H9 (cell line): ENCODE measurements around the gene ELOVL2. TPM values are rescaled to one million over a fixed set of nuclear protein-coding genes. Genes with fewer than 3 reads are reported as not detected.

ENCODE experiments used
- DNase-seq: peaks from one replicate; pipeline ENCODE4 v3.0.0-alpha.2; 2017
- H2AFZ ChIP-seq: one replicate; pipeline ENCODE4 v1.6.1; 2013; ENCODE audit warnings: mild to moderate bottlenecking, low read length, control low read depth, moderate library complexity
- H2AK5ac ChIP-seq: 2 replicates; pipeline ENCODE4 v1.6.1; 2013; ENCODE audit warnings: low read length, control low read depth, mixed read lengths; ENCODE audit not compliant: insufficient read length
- H2BK120ac ChIP-seq: one replicate; pipeline ENCODE4 v1.6.1; 2013; ENCODE audit warnings: low read depth, mild to moderate bottlenecking, low read length, control low read depth, inconsistent platforms; ENCODE audit not compliant: poor library complexity, severe bottlenecking
- H2BK12ac ChIP-seq: 2 replicates; pipeline ENCODE4 v1.6.1; 2013; ENCODE audit warnings: low read length, control low read depth, mixed read lengths, low read depth; ENCODE audit not compliant: insufficient read length
- H2BK15ac ChIP-seq: 2 replicates; pipeline ENCODE4 v1.6.1; 2013; ENCODE audit warnings: low read depth, low read length, control low read depth
- H2BK20ac ChIP-seq: one replicate; pipeline ENCODE4 v1.6.1; 2013; ENCODE audit warnings: low read depth, mild to moderate bottlenecking, low read length, control low read depth, inconsistent platforms; ENCODE audit not compliant: poor library complexity, severe bottlenecking
- H2BK5ac ChIP-seq: 2 replicates; pipeline ENCODE4 v1.6.1; 2013; ENCODE audit warnings: low read length, control low read depth, mixed read lengths; ENCODE audit not compliant: insufficient read length
- H3K14ac ChIP-seq: 2 replicates; pipeline ENCODE4 v1.6.1; 2013; ENCODE audit warnings: low read length, control low read depth; ENCODE audit not compliant: insufficient read depth
- H3K18ac ChIP-seq: 2 replicates; pipeline ENCODE4 v1.6.1; 2013; ENCODE audit warnings: low read depth, mild to moderate bottlenecking, mixed read lengths, low read length, control low read depth; ENCODE audit not compliant: insufficient read length
- H3K23ac ChIP-seq: 2 replicates; pipeline ENCODE4 v1.6.1; 2013; ENCODE audit warnings: low read length, control low read depth, mixed read lengths, low read depth; ENCODE audit not compliant: insufficient read length
- H3K23me2 ChIP-seq: 2 replicates; pipeline ENCODE4 v1.6.1; 2013; ENCODE audit warnings: low read depth, mild to moderate bottlenecking, mixed read lengths, low read length, control low read depth; ENCODE audit not compliant: insufficient read length, poor library complexity, severe bottlenecking
- H3K27ac ChIP-seq: 2 replicates; pipeline ENCODE4 v1.5.1; 2013; ENCODE audit warnings: low read length, control low read depth, mixed read lengths, low read depth; ENCODE audit not compliant: insufficient read length
- H3K27me3 ChIP-seq: 2 replicates; pipeline ENCODE4 v1.6.1; 2013; ENCODE audit warnings: low read length, control low read depth, inconsistent platforms; ENCODE audit not compliant: insufficient read depth
- H3K4ac ChIP-seq: 2 replicates; pipeline ENCODE4 v1.6.1; 2013; ENCODE audit warnings: low read depth, mild to moderate bottlenecking, control low read depth, inconsistent platforms, low read length, moderate library complexity
- H3K4me1 ChIP-seq: 2 replicates; pipeline ENCODE4 v1.6.1; 2013; ENCODE audit warnings: low read length, control low read depth, inconsistent platforms; ENCODE audit not compliant: insufficient read depth
- H3K4me2 ChIP-seq: 2 replicates; pipeline ENCODE4 v1.6.1; 2013; ENCODE audit warnings: low read length, control low read depth, mixed read lengths; ENCODE audit not compliant: insufficient read length, insufficient read depth
- H3K56ac ChIP-seq: 2 replicates; pipeline ENCODE4 v1.6.1; 2013; ENCODE audit warnings: low read depth, mild to moderate bottlenecking, mixed read lengths, low read length, control low read depth; ENCODE audit not compliant: insufficient read length
- H3K79me1 ChIP-seq: 2 replicates; pipeline ENCODE4 v1.6.1; 2013; ENCODE audit warnings: low read depth, mild to moderate bottlenecking, moderate library complexity, low read length, control low read depth, inconsistent platforms; ENCODE audit not compliant: insufficient read depth, poor library complexity, severe bottlenecking
- H3K79me2 ChIP-seq: 2 replicates; pipeline ENCODE4 v1.6.1; 2013; ENCODE audit warnings: low read length, control low read depth, inconsistent platforms; ENCODE audit not compliant: insufficient read depth
- H3K9ac ChIP-seq: 2 replicates; pipeline ENCODE4 v1.6.1; 2013; ENCODE audit warnings: low read length, control low read depth, mixed read lengths; ENCODE audit not compliant: insufficient read length; ENCODE audit errors: extremely low read depth
- H3K9me3 ChIP-seq: one replicate; pipeline ENCODE4 v1.6.1; 2013; ENCODE audit warnings: low read depth, low read length, inconsistent platforms; ENCODE audit not compliant: control insufficient read depth
- H3T11ph ChIP-seq: one replicate; pipeline ENCODE4 v1.6.1; 2013; ENCODE audit warnings: mild to moderate bottlenecking, low read length, control low read depth, inconsistent platforms
- H4K20me1 ChIP-seq: one replicate; pipeline ENCODE4 v1.6.1; 2013; ENCODE audit not compliant: control insufficient read depth, insufficient read length, insufficient read depth
- H4K5ac ChIP-seq: 2 replicates; pipeline ENCODE4 v1.6.1; 2013; ENCODE audit warnings: low read depth, mild to moderate bottlenecking, mixed read lengths, low read length, control low read depth; ENCODE audit not compliant: insufficient read length
- H4K8ac ChIP-seq: replicated peaks from 2 replicates; pipeline ENCODE4 v1.6.1; 2013; ENCODE audit warnings: low read length, control low read depth, mixed read lengths, low read depth; ENCODE audit not compliant: insufficient read length
- H4K91ac ChIP-seq: 2 replicates; pipeline ENCODE4 v1.6.1; 2013; ENCODE audit warnings: low read depth, mild to moderate bottlenecking, moderate library complexity, mixed read lengths, low read length, control low read depth; ENCODE audit not compliant: insufficient read length
- H3K27ac Mint-ChIP-seq, 3 experiments: 2 replicates in 2 of 3; 3 replicates in 1 of 3; pipeline ENCODE4 v1.8.0; 2020 to 2021; ENCODE audit warnings: mixed read lengths in 3 of 3, mild to moderate bottlenecking in 1 of 3, moderate library complexity in 1 of 3
- H3K27me3 Mint-ChIP-seq: 2 replicates; pipeline ENCODE4 v1.8.0; 2021; ENCODE audit warnings: low read depth, mild to moderate bottlenecking, moderate library complexity, mixed read lengths
- H3K36me3 Mint-ChIP-seq, 3 experiments: 2 replicates in 2 of 3; 3 replicates in 1 of 3; pipeline ENCODE4 v1.8.0; 2020 to 2021; ENCODE audit warnings: low read depth in 3 of 3, mixed read lengths in 3 of 3; ENCODE audit not compliant: insufficient read depth in 1 of 3
- H3K4me1 Mint-ChIP-seq, 2 experiments: 2 replicates each; pipeline ENCODE4 v1.8.0; 2020; ENCODE audit warnings: mixed read lengths in 2 of 2
- H3K4me3 Mint-ChIP-seq, 2 experiments: 2 replicates in 1 of 2; 3 replicates in 1 of 2; pipeline ENCODE4 v1.8.0; 2020 to 2021; ENCODE audit warnings: mild to moderate bottlenecking in 2 of 2, mixed read lengths in 2 of 2, moderate library complexity in 1 of 2
- H3K9me3 Mint-ChIP-seq, 2 experiments: 2 replicates in 1 of 2; 3 replicates in 1 of 2; pipeline ENCODE4 v1.8.0; 2020; ENCODE audit warnings: mild to moderate bottlenecking in 2 of 2, mixed read lengths in 2 of 2, moderate library complexity in 1 of 2
- CTCF ChIP-seq: fragments of 200-600 bp; sonication (generic); conservative IDR thresholded peaks from 3 replicates; pipeline ENCODE4 v1.8.0; 2021; ENCODE audit warnings: antibody characterized with exemption, mild to moderate bottlenecking
- WGBS: extraction: QIAGEN DNeasy Blood & Tissue Kit; methylation state at CpG from one replicate; pipeline ENCODE4 v1.1.7; 2013; ENCODE audit warnings: missing lambda C conversion rate, low lambda C conversion rate, mixed read lengths; ENCODE audit not compliant: insufficient read length; ENCODE audit errors: extremely low coverage; 5-methylcytosine and 5-hydroxymethylcytosine counted together
- total RNA-seq: library from RNA; stranded (reverse); gene quantifications from 2 replicates; pipeline ENCODE4 v1.2.1, GENCODE V29; 2021

ELOVL2 gene
- total RNA-seq, 1 experiment from 2014 or later = 0.57 TPM

DNA sequence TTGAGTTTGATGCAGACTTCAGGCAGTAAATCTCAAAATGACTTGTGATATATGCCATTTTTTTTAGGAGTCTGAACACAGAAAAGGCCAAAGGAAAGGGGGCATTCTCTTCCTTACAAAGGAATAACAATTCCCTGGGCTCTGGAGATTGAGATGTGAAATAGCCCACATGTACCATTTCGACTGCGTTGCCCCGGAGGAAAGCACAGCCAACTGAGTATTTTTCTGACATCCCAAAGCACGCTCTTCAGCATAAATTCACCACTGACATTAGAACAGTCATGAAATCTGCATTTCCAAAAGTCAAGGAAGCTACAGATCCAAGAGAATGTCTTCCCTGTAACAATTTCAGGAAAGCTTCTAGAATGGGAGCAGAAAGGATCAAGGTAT is 7.8 kb downstream of the ELOVL2 start:
- no peak overlapping the region for H2BK20ac ChIP-seq
- H3K9ac ChIP-seq = no peak overlapping the region
- H3K79me1 ChIP-seq = no peaks in the 10 kb centered on the region
- no peaks in the 10 kb centered on the region for H3K23me2 ChIP-seq
- H3K4me2 ChIP-seq = no peak overlapping the region
- H4K8ac ChIP-seq = no peak overlapping the region
- H3K79me2 ChIP-seq = no peaks in the 10 kb centered on the region
- Mint-ChIP-seq H3K27me3 (peaks cover 22% of the 10 kb centered on the region), H3K4me3 (no peak overlapping the region), H3K36me3 (no peaks in the 10 kb centered on the region), H3K4me1 (peaks cover 4 to 7% of the 10 kb centered on the region in 2 experiments; a peak in 3 of 4 replicates), H3K27ac (no peak overlapping the region), H3K9me3 (no peaks in the 10 kb centered on the region)
- H4K91ac ChIP-seq = no peak overlapping the region
- H2BK5ac ChIP-seq = no peak overlapping the region
- H3K23ac ChIP-seq = no peak overlapping the region
- no peak overlapping the region for H2BK12ac ChIP-seq
- H3T11ph ChIP-seq = no peak overlapping the region
- H3K14ac ChIP-seq = no peak overlapping the region
- H2AFZ ChIP-seq = no peak overlapping the region
- no peak overlapping the region for H3K4ac ChIP-seq
- H3K9me3 ChIP-seq = no peaks in the 10 kb centered on the region
- no peak overlapping the region for H4K5ac ChIP-seq
- H3K27ac ChIP-seq = no peak overlapping the region
- no peak overlapping the region for H2BK15ac ChIP-seq
- no peaks in the 10 kb centered on the region for H4K20me1 ChIP-seq
- H2BK120ac ChIP-seq = no peak overlapping the region
- no peak overlapping the region for H3K18ac ChIP-seq
- H3K56ac ChIP-seq = no peak overlapping the region
- no peaks in the 10 kb centered on the region; the same call in 1 of the 2 replicates for H3K27me3 ChIP-seq
- no CpG with 5 or more reads among the region's 4 CpGs for WGBS
- no peak for TF ChIP-seq CTCF
- DNase-seq = no peak
- no peak overlapping the region for H2AK5ac ChIP-seq
- peaks cover 3% of the 10 kb centered on the region; the same call in 1 of the 2 replicates for H3K4me1 ChIP-seq
